ENCODE measurements around the gene BLID.

Gene BLID

DNA sequence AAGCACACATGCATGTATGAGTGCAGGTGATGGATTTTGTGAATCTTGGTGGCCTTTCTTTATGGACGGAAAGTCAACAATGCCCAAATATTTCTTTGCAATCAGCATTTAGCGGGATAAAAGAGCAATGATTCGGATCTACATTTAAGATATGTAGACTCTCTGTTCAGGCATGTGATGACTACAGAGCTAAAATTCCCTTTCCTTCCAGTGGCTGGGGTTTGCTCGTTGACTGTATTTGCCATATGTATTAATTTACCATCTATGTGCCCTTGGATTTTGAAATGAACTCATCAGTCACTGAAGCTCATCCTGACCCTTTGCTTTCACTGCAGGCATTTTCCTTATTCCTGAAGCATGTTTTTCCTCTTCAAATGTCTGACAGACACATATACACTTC is 13.6 kb downstream of the BLID start:
- H3K4me3 ChIP-seq (ENCODE audit: low read depth, low read length) = peak overlapping the region; percentile 82
- CTCF ChIA-PET = interaction anchor here (1.0 to 6.3 kb wide), 16 partner anchors 10 to 446 kb away, joined by 3 to 56 read pairs (median 4); partner anchors contain the start of gene BLID
- DNase-seq (ENCODE audit: low read depth, low spot score) = no peak
- TF ChIP-seq, protein P1, sequence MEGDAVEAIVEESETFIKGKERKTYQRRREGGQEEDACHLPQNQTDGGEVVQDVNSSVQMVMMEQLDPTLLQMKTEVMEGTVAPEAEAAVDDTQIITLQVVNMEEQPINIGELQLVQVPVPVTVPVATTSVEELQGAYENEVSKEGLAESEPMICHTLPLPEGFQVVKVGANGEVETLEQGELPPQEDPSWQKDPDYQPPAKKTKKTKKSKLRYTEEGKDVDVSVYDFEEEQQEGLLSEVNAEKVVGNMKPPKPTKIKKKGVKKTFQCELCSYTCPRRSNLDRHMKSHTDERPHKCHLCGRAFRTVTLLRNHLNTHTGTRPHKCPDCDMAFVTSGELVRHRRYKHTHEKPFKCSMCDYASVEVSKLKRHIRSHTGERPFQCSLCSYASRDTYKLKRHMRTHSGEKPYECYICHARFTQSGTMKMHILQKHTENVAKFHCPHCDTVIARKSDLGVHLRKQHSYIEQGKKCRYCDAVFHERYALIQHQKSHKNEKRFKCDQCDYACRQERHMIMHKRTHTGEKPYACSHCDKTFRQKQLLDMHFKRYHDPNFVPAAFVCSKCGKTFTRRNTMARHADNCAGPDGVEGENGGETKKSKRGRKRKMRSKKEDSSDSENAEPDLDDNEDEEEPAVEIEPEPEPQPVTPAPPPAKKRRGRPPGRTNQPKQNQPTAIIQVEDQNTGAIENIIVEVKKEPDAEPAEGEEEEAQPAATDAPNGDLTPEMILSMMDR (IDR thresholded peaks at IDR 0.05; ENCODE audit: insufficient read depth, low read length, missing control alignments) = no peak
- POLR2A ChIA-PET = interaction anchor here (0.8 to 3.2 kb wide), 7 partner anchors 67 to 166 kb away, joined by 3 to 25 read pairs (median 5); no protein-coding TSS in a partner anchor

DNA sequence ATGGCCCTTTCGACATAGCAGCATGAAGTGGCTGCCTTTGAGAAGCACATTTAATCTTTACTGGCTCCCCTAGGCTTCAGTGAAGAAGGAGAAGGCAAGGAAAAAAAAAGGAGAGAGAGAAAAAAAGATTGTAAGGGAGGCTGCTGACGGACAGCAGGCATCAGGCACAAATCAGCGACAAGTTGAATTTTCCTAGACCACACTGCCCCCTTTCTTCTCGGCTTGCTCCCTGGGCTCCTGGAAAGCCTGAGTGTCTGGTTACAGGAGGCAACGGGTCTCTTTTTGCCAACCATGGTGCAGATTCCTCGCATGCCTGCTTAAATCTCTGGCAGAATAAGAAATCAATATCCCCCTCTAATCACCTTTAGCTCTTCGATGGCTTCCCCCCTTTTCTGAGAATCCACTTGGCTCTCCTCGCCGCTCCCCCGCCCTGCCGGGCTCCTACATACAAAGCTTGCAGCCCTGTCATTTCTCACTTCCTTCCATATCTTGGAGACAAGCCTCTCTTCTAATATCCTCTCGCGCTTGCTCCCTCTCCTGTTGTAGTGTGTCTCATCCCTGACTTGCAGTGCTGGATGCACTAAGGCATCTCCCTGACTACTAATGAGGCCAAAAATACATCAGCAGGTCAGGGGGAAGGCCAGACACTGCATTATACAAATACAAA is 14.3 kb downstream of the BLID start:
- TF ChIP-seq, protein P1 (IDR thresholded peaks at IDR 0.05; ENCODE audit: insufficient read depth, low read length, missing control alignments) = peak; percentile 72
- CTCF ChIA-PET = interaction anchor here (0.6 to 6.3 kb wide), 22 partner anchors 8 to 446 kb away, joined by 3 to 56 read pairs (median 4); partner anchors contain the start of gene BLID
- peak overlapping the region; percentile 82 for H3K4me3 ChIP-seq (ENCODE audit: low read depth, low read length)
- DNase-seq (ENCODE audit: low read depth, low spot score) = no peak
- POLR2A ChIA-PET = interaction anchor here (0.6 to 3.2 kb wide), 13 partner anchors 11 to 445 kb away, joined by 3 to 25 read pairs (median 4); no protein-coding TSS in a partner anchor

DNA sequence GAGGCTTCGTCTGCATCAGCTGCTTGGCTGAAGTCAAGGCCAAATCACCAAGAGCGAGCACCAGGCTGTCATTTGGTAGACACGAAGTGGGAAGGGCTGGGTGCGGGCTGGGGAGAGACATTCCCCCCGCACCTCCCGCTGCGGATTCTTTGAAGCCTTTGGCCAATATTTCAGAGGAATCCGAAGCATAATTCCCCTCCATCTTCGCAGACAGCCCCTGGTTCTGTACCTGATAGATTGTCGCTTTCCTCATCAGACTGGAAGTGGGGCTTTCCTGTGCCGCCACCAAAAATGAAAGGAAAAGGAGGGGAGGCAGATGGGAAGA is 15.3 kb downstream of the BLID start:
- ChIA-PET POLR2A (interaction anchor here (0.7 to 3.2 kb wide), 20 partner anchors 9 to 471 kb away, joined by 3 to 25 read pairs (median 4); no protein-coding TSS in a partner anchor), CTCF (interaction anchor here (0.5 to 6.3 kb wide), 17 partner anchors 8 to 445 kb away, joined by 3 to 56 read pairs (median 5); partner anchors contain the start of gene BLID)
- H3K4me3 ChIP-seq (ENCODE audit: low read depth, low read length) = peak overlapping the region; percentile 82
- DNase-seq (ENCODE audit: low read depth, low spot score) = no peak
- TF ChIP-seq, protein P1 (IDR thresholded peaks at IDR 0.05; ENCODE audit: insufficient read depth, low read length, missing control alignments) = no peak

DNA sequence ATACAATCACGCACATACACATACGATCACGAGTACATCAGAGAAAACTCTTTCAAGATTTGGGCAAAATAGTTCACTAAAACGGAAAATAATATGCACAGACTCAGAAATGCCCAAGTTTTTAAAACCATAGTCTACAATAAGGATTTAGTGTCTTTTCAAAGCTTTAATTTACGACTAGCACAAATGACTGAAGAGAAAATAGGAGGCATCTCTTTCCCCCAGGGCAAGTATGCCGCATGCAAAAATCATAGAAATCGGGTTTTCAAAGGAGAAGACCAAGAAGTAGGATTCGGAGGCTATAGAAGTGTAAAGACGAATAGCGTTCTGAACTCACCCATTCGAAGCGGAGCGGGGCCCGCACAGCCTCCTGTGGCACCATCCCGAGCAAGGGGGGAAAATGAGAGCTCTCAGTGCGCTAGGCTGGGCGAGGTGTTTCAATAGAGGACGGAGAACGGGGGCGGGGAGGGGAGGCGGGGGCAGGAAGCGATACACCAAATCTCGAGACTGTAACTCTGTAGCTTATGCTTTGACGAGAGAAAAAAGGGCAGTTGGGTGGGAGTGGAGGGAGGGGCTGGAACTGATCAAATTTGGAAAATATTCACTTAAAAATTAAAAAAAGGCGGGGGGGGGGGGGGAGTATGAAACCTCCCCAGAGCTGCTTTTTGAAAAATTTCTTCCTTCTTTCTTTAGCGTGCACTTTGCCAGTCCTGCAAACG is 15.8 kb downstream of the BLID start:
- TF ChIP-seq, protein P1 (IDR thresholded peaks at IDR 0.05; ENCODE audit: insufficient read depth, low read length, missing control alignments) = no peak
- POLR2A ChIA-PET = interaction anchor here (0.6 to 3.2 kb wide), 21 partner anchors 8 to 470 kb away, joined by 3 to 25 read pairs (median 4); no protein-coding TSS in a partner anchor
- CTCF ChIA-PET = interaction anchor here (1.2 to 6.3 kb wide), 9 partner anchors 10 to 447 kb away, joined by 3 to 56 read pairs (median 6); partner anchors contain the start of gene BLID
- peak overlapping the region; percentile 82 for H3K4me3 ChIP-seq (ENCODE audit: low read depth, low read length)
- no peak for DNase-seq (ENCODE audit: low read depth, low spot score)

DNA sequence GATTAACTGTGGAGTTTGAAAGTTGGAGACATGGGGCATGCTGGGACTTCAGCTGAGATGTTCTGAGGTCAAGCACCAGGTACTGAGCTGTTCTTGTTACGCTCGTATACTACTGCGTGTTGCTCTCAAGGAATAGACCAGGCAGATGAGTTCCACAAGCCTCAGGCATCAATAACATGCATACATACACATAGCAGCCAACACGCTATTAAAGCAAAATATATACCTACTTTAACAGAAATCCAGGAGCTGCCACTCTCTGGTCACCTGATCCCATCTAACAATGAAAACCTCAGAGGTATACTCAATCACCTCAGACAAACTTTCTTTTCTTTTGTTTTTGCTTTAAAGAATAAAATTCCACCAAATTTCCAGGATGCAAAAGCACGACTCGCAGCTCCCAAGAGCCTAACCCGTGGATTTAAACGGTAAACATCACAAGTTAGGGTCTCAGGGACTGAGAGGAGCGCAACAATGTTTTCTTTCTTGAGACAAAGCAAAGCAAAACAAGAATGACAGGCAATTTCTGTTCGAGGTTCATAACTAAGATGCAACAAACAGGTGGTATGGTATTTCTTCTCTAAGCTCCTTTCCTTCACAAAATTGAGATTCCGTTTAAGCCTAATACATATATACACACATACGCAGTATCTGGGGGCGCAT is 16.5 kb downstream of the BLID start:
- TF ChIP-seq, protein P1 (IDR thresholded peaks at IDR 0.05; ENCODE audit: insufficient read depth, low read length, missing control alignments) = no peak
- DNase-seq (ENCODE audit: low read depth, low spot score) = no peak
- CTCF ChIA-PET = interaction anchor here (0.8 to 6.3 kb wide), 8 partner anchors 10 to 447 kb away, joined by 3 to 56 read pairs (median 10); partner anchors contain the start of gene BLID

More for the DNA sequence above, 16.5 kb downstream of the BLID start:
- POLR2A ChIA-PET = interaction anchor here (0.6 to 3.2 kb wide), 16 partner anchors 8 to 445 kb away, joined by 3 to 25 read pairs (median 4); no protein-coding TSS in a partner anchor
- peak overlapping the region; percentile 82 for H3K4me3 ChIP-seq (ENCODE audit: low read depth, low read length)

Data from AG04449 (cell line).